TTC549 (cell line): ENCODE data around the gene POLDIP2.

Experiments used
- FAIRE-seq: peaks from 2 replicates; lab custom pipeline; 2012; peaks lifted over from hg19 to GRCh38; lab: Jason Lieb, UNC

Gene POLDIP2

GRCh38 chr17:28315846-28316705 lies 41.3 kb downstream of the POLDIP2 start:
- FAIRE-seq = no peak

- FAIRE-seq = no peak
Observed at GRCh38 chr17:28313841-28314240, 43.5 kb downstream of the POLDIP2 start.

GRCh38 chr17:28306954-28307401 lies 50.3 kb downstream of the POLDIP2 start:
- no peak for FAIRE-seq

GRCh38 chr17:28298449-28298848 lies 58.9 kb downstream of the POLDIP2 start:
- FAIRE-seq = no peak
